NCI-H2029 (cell line): Measurements from ENCODE around the gene KRT25.
"Not testable (repeated sequence)": the region's sequence is repeated elsewhere in the genome, so short reads cannot be mapped to it uniquely, and the experiment has no call there.

ENCODE experiments used
- DNase-seq: peaks from one replicate; lab custom pipeline; 2025; lab: John Stamatoyannopoulos, UW

The KRT25 gene

DNA sequence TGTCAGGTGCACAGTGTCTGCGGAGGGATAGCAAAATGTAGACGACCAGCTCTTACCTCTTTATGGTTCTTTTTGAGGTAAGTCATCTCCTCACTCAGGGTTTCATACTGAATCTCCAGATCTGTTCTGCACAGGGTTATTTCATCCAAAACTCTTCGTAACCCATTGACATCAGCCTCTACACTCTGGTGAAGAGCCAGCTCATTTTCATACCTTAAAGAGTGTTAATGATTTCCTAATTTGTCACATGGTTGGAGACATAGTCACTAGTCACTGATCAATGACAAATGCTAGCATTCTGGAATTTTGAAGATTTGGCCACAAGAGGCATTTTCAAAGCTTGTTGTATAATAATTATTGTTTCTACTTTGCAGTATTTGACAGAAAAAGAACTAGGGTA lies 1.3 kb downstream of the KRT25 start:
- DNase-seq: no peak

DNA sequence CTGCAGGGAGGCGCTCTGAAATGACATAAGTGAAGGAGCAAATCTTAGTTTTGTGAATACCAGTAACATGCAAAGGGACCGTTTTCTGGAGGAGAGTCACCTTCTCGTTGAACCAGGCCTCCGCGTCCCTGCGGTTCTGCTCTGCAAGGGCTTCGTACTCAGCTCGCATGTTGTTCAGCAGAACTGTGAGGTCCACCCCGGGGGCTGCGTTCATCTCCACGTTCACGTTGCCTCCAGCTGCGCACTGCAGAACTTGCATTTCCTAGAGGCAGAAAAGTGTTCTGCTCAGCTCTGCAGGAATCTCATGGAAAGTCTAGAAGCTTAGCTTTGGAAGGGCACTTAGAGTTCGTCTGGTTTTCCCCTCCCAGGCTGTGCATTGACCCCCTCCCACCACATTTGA lies 4.1 kb downstream of the KRT25 start:
- DNase-seq: no peak

DNA sequence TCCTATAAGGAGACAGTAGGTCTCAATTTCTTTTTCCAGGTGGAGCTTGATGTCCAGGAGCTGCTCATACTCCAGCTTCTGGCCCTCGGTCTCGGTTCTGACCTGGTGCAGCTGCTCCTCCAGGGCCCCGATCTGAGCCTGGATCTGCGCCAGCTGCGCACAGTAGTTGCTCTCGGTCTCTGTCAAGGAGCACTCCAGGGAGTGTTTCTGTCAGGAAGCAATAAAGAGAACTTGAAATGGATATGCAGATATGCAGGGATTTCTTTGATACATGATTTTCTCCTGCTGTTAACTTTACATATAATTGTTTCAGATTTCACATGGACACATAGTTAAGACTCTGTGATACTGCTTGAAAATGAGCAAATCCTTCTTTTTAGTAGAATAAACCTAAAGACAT lies 4.7 kb downstream of the KRT25 start:
- no peak for DNase-seq

DNA sequence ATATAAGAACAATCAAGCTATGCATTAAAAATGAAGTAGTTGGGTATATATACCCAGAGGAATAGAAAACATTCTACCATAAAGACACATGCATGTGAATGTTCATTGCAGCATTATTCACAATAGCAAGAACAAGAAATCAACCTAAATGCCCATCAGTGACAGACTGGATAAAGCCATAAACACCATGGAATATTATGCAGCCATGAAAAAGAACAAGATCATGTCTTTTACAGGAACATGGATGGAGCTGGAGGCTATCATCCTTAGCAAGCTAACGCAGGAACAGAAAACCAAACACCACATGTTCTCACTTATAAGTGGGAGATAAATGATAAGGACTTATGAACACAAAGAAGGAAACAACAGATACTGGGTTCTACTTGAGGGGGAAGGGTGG lies 6.5 kb downstream of the KRT25 start:
- DNase-seq: not testable (repeated sequence)

DNA sequence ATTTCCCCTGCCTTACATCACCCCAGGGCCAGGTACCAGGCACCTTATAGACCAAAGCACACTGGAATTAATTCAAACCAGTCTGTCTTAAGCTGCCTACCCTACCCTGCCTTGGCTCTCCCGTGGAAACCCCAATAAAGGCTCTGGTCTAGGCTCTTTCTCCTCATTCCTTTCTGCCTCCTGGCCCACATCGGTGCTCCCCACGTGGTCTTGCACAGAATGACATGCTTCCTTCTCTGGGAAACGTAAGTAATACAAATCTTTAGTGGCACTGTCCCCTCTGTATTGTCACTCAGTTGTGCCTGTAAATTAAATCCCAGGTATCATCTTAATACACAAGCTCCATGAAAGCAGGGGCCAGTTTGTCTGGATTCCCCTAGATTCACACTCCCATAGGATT lies 16.6 kb downstream of the KRT25 start:
- no peak for DNase-seq

DNA sequence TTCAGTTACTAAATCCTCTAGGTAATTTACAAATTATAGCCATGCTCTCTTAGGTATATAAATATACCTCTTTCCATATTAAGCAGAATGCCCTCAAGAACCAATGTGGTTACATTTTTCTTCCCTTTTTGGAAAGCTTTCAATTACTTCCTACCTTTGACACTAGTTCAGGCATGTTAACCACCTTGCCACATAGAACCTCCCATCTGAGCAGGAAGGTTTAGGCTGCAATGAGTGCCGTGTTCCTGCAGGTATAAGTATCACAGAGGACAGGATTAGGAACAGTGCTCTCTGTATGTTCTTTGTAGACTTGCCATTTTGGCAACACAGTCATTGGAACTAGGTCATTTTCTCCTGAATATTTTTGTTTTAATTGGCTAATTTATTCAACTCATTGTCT lies 20.1 kb downstream of the KRT25 start:
- DNase-seq: no peak

GRCh38 chr17:40734018-40734417 lies 21.1 kb downstream of the KRT25 start:
- no peak for DNase-seq

GRCh38 chr17:40730970-40731369 lies 24.2 kb downstream of the KRT25 start:
- no peak for DNase-seq

DNA sequence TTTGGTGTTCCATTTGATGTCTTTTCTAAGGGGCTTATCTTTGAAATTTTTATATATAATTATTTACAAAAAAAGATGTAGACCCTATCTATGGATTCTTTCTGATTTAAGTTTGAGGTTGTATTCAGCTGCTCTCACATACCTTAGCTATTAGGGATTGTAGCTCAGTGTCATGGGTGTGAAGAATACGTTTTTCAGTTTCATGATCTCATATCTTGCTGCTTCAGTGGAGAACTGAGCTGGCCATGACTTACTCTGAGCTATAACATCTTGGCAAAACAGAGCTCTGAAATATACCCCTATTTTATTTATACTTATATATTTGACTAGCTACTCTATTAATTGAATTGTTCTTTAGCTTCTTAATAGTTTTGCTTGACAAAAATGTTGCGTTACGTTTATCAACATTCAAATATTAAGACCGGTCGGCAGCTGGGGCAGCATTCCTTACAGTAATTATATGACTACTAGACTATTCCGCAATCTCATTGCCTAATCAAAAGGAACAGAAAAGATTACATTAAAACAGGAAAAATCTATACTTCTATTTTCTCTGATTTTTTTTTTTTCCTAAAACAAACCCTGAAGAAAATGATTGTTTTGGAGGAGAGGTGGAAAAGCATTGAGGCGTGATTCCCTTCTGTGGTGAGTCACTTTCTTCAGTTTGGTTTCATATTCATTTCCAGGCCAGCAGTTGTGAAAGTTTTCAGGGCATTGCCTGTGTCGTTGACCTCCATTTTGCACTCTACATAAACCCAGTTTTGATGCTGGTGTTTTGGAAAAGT lies 27.5 kb downstream of the KRT25 start:
- no peak for DNase-seq

GRCh38 chr17:40726919-40727318 lies 28.2 kb downstream of the KRT25 start:
- DNase-seq: no peak

- DNase-seq: no peak
These were observed 30.5 kb downstream of the KRT25 start for GRCh38 chr17:40724656-40725055.

DNA sequence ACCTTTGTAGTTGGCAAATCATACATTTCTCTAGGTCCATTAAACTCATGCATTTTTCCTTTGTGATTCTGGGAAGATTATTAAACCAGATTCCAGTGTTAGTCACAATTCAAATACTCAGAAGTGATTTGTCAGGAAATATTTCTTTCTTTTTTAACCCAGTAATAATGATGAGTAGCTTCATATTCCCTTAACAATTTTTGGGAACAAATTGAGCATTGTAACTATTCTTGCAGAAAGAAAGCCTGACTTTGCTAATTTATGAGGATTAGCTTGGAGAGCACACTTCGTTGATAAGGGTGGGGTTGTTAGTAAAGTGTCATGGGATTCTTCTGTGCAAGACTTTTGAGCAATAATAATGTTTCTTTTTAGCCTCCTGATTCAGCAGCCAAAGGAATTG lies 32.9 kb downstream of the KRT25 start:
- DNase-seq: no peak

GRCh38 chr17:40720899-40721298 lies 34.2 kb downstream of the KRT25 start:
- DNase-seq: no peak

DNA sequence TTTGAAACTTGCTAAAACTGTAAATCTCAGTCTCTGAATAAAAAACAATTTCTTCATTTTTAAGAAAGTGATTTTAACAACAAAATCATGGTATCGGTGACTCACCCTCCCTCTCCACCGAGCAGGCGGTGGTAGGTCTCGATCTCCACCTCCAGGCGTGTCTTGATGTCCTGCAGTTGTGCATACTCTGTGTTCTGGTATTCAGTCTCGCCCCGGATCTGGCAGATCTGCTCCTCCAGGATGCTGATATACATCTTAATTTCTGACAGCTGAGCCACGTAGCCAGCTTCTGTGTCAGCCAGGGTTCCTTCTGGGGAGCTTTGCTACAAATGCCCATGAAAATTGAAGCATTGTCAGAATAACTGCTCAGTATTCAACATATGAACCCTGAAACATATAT lies 36.2 kb downstream of the KRT25 start:
- no peak for DNase-seq

- DNase-seq: no peak
These were observed 37.4 kb downstream of the KRT25 start for GRCh38 chr17:40717776-40718175.

GRCh38 chr17:40714473-40714872 lies 40.7 kb downstream of the KRT25 start:
- DNase-seq: no peak

DNA sequence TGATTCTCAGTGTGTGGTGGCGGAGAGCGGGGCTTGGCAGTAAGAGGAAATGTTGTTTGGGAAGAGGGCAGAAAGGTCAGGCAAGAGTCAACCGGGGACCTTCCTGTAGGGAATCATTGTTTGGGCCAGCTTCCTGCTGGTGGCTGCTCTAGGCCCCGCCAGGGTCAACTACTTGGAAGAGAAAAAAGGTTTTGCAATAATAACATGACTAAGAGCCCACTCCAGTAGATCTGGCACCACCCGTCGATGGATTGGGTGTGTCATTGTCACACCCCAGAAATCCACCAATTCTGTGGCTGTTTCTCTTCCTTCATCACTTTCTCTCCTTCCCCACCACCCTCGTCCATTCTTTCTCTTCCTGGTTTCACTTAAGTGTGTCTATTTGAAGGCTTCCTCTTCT lies 47.4 kb downstream of the KRT25 start:
- no peak for DNase-seq

GRCh38 chr17:40705584-40705983 lies 49.5 kb downstream of the KRT25 start:
- no peak for DNase-seq

DNA sequence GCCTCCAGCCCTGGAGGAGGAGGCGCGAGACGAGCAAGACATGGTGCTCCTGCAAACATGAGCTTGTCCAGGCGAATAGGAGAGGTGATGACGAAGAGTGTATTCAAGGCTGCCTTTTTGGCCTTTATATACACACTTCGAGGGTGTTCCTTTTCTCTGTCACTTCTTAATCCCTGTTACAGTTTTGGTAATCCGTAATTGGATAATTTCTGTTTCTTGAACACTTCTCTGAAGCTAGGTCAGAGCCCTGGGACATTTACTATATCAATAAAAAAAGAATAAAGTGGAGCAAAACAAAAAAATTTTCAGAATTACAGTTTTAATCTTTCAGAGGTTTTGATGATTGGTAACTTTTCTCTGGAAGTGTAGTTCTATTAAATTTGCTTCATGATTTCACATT lies 51.5 kb downstream of the KRT25 start, which contains the start of gene KRT24:
Gene KRT24, minus strand, starts transcription at position 101 of the 400 bp plus-strand sequence. Its CDS starts 59 bp downstream, at position 42.
- no peak for DNase-seq

GRCh38 chr17:40702271-40702670 lies 52.9 kb downstream of the KRT25 start:
- no peak for DNase-seq

DNA sequence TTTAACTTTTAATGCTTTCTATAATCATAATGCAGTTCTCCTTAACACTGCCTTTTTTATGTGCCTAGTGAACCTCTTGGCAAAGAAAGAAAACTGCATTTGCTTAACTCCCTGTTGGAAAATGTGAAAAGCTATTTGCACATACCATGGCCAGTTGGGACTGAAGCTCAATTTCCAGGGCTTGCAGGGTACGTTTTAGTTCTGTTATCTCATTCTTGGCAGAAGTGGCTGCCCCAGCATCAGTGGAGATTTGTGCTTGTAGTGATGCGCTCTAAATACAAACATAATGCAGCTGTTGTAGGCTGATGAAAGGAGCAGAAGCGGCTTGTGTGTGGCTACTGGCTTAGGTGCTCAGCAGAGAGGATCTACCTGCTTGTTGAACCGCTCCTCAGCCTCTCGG lies 55.3 kb downstream of the KRT25 start:
- no peak for DNase-seq

DNA sequence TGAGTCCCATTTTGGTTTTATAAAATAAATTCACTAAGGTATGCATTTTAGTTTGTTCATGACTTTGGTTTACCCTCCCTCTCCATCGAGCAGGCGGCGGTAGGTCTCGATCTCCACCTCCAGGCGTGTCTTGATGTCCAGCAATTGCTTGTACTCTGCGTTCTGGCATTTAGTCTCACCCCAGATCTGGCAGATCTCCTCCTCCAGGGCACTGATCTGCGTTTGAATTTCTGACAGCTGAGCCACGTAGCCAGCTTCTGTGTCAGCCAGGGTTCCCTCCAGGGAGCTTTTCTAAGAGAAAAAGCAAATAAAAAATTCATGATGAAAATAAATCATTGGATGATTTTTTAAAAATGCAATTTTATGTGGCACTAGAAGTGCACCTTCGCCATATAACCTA lies 55.8 kb downstream of the KRT25 start:
- DNase-seq: no peak
